Activated CD4-positive, alpha-beta T cell treated with anti-CD3 and anti-CD28 coated beads, Interleukin-2, Interleukin-6, amounts not matched to agents 100 ng/mL and 50 ng/mL, durations not matched to agents 16 hours and 8 hours (primary cell): ENCODE measurements around the gene SPATA33.

Source experiments
- DNase-seq: peaks from one replicate; pipeline ENCODE4 v3.0.0-alpha.2; 2020

SPATA33 gene

GRCh38 chr16:89711601-89712273 lies 54.1 kb downstream of the SPATA33 start:
- DNase-seq = peak; percentile 92

GRCh38 chr16:89712274-89712781 lies 54.7 kb downstream of the SPATA33 start:
- no peak for DNase-seq

GRCh38 chr16:89716493-89716892 lies 58.9 kb downstream of the SPATA33 start:
- DNase-seq = no peak

GRCh38 chr16:89716916-89717687 lies 59.5 kb downstream of the SPATA33 start:
- DNase-seq = no peak

- DNase-seq = no peak
Observed at GRCh38 chr16:89717688-89718505, 60.3 kb downstream of the SPATA33 start.
